Glomerular visceral epithelial cell (primary cell): Measurements from ENCODE around the gene REEP3.

ENCODE experiments used
- DNase-seq: peaks from one replicate; pipeline ENCODE4 v3.0.0-alpha.2; 2016; ENCODE audit errors: extremely low spot score

The REEP3 gene

GRCh38 chr10:63588436-63589167, 67.4 kb downstream of the REEP3 start:
- no peak for DNase-seq

GRCh38 chr10:63591600-63592379, 70.6 kb downstream of the REEP3 start:
- DNase-seq: no peak

GRCh38 chr10:63593576-63593975, 72.4 kb downstream of the REEP3 start:
- no peak for DNase-seq

GRCh38 chr10:63595072-63595471, 73.9 kb downstream of the REEP3 start:
- DNase-seq: no peak

- no peak for DNase-seq
Measured at GRCh38 chr10:63596924-63597323, 75.7 kb downstream of the REEP3 start.

- DNase-seq: no peak
Measured at GRCh38 chr10:63600540-63600939, 79.3 kb downstream of the REEP3 start.

GRCh38 chr10:63603709-63604445, 82.7 kb downstream of the REEP3 start:
- DNase-seq: no peak

- no peak for DNase-seq
Measured at GRCh38 chr10:63605197-63605967, 84.2 kb downstream of the REEP3 start.

- no peak for DNase-seq
Measured at GRCh38 chr10:63608511-63608910, 87.3 kb downstream of the REEP3 start.

GRCh38 chr10:63611078-63611477, 89.9 kb downstream of the REEP3 start:
- DNase-seq: no peak

- DNase-seq: no peak
Measured at GRCh38 chr10:63614371-63614891, 93.2 kb downstream of the REEP3 start.

- no peak for DNase-seq
Measured at GRCh38 chr10:63618552-63618951, 97.4 kb downstream of the REEP3 start.

GRCh38 chr10:63619426-63619825, 98.2 kb downstream of the REEP3 start:
- no peak for DNase-seq

GRCh38 chr10:63622097-63622496, 100.9 kb downstream of the REEP3 start:
- no peak for DNase-seq

- no peak for DNase-seq
Measured at GRCh38 chr10:63624701-63625100, 103.5 kb downstream of the REEP3 start.

GRCh38 chr10:63627396-63627795, 106.2 kb downstream of the REEP3 start:
- no peak for DNase-seq

GRCh38 chr10:63627881-63628296, 106.7 kb downstream of the REEP3 start:
- no peak for DNase-seq

GRCh38 chr10:63628526-63629362, 107.5 kb downstream of the REEP3 start:
- DNase-seq: peak; percentile 38

- peak; percentile 98 for DNase-seq
Measured at GRCh38 chr10:63629363-63630084, 108.3 kb downstream of the REEP3 start.
